Astrocyte of the cerebellum (primary cell): ENCODE measurements around the gene KCNAB3.

ENCODE experiments used
- DNase-seq: peaks from one replicate; pipeline ENCODE4 v3.0.0-alpha.2; 2011; ENCODE audit warnings: low read depth
- H3K4me3 ChIP-seq: 2 replicates; pipeline ENCODE4 v1.5.1; 2011; ENCODE audit warnings: mild to moderate bottlenecking, low read depth, low read length, moderate library complexity
- CTCF ChIP-seq: IDR thresholded peaks from 2 replicates; pipeline ENCODE4 v1.5.1; 2012; ENCODE audit warnings: low read length, low read depth, moderate library complexity, mild to moderate bottlenecking; ENCODE audit errors: missing control alignments
- in situ Hi-C: cut with HindIII; loops from 2 replicates; pipeline ENCODE4 v1.10.0; 2017; ENCODE audit warnings: low sequenced_read_pairs

KCNAB3 gene

DNA sequence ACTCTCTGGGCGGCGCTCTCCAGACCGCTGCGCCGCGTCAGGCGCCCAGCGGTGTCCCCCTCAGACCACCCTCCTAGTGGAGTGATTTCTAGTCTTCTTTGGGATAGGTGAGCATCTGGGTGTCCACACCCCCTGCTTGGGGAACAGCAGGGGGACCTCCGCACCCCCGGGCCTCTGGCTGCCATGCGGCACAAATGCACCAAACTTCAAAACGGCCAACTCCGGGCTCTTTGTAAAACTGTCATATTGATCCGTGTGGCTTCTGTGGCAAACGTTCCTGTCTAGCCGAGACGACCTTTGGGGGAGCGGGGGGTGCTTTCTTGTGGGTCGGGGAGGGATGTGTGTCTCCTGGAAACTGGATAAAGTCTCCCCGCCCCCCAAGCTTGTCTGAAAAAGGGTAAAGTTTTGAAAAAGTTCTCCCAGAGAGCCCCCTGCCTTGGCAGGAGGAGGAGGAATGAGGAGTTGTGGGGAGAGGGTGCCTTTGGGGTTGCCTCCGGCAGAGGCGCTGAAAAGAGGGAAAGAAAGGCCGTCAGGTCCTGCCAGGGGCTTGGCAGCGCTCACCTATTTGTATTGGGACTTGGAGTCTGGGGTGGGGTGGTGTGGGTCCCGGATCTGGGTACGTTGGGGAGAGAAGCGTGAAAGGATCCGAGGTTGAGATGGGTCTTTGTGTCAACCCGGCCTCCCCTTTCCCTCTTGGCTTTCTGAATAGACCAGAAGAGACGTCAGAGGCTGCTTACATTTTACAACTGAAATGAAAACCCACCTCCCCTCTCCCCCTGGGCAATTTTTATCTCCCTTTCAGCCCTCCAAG, 43.2 kb downstream of the KCNAB3 start:
- no peak for DNase-seq
- TF ChIP-seq CTCF: no peak
- in situ Hi-C loops: no loop called here
- peak overlapping the region; percentile 84 for H3K4me3 ChIP-seq

DNA sequence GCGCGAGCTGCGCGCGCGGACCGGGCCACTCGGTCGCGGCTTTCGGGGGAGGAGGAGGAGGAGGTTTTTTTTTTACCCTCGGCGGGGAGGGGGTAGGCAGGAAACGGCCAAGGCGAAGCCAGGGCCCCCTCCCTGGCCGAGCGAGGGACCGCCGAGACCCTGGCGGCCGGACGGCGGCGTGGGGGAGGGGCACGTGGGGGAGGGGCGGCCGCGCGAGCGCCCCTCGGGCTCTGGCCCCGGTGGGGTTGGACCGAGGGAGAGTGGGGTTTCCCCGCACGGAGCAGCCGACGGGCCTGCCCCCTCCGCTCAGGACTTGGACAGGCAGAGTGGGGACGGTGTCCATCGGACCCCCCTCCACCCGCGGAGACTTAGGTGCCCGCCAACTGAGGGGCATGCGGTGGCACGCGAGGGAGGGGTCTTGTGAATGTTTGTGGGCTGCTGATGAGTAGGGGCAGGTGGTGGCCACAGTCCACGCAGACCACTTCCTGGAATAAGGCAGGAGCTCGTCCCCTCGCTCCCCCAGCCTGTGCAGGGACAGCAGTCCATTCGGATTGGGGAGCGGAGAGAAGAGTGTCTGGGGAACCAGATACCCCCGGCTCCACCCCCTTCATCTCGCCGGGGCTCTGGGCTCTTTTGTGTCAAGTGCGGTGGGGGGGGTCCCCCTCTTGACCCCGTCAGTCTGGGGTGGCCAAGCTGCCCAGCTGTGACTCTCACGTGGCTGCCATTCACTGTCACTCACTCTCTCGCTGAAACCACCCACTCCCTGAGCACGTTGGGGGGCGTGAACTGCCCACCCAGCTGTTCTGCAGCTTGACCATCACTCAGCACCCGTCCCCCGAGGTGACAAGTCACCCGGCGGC, 44.1 kb downstream of the KCNAB3 start:
- no peak for DNase-seq
- in situ Hi-C loops: no loop called here
- H3K4me3 ChIP-seq: peak overlapping the region; percentile 84
- TF ChIP-seq CTCF: no peak

- in situ Hi-C loops: no loop called here
- peak overlapping the region; percentile 84 for H3K4me3 ChIP-seq
- DNase-seq: no peak
These were observed 44.9 kb downstream of the KCNAB3 start for GRCh38 chr17:7884581-7885366.

DNA sequence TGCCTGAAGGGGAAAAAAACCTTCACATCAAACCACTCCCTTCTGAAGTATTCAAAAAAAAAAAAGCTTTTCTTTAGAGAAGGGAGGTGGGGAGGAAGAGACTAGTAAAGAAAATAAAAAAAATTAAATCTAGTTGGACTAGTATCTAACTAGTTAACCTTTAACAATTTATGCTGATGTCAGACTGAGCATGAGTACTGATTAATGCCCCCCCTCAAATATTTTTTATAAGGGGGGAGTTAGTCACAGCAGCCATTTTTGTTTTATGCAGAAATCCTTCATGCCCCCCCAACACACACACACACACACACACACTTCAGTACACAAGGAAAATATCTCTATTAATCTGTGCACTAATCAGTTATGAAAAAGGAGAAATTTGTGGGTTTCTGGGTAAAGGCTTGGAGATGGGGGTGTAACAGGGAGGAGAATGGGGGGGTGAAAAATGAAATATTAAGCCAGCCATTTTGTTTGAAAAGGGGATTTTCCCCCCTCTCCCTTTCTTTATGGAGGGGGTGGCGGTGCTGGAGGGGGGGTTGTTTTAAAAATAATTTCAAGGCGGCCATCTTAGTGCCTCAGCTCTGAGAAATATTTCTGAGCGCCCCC, 45.8 kb downstream of the KCNAB3 start:
- H3K4me3 ChIP-seq: peak overlapping the region; percentile 84
- no peak for TF ChIP-seq CTCF
- DNase-seq: no peak
- in situ Hi-C loops: no loop called here

More at GRCh38 chr17:7884581-7885366, 44.9 kb downstream of the KCNAB3 start:
- TF ChIP-seq CTCF: no peak

DNA sequence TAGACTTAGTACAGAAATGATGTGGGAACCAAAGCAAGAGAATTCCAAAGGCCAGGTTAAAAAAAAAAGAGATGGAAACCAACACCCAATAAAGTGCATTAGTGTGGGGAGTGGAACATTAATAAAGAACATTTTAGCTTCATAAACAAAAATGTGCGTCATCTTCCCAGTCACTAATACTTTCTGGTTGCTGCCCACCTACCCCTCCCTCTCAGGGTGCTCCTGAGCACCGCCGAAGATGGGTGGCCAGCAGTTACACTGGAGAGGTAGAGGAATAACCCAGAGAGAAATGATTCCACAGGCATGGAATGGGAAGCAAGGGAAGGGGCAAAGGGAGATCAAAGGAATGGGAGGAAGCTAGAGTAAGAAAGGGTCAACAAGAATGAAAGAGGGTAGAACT, 47.0 kb downstream of the KCNAB3 start:
- TF ChIP-seq CTCF: no peak
- DNase-seq: no peak
- H3K4me3 ChIP-seq: no peak overlapping the region
- in situ Hi-C loops: no loop called here

DNA sequence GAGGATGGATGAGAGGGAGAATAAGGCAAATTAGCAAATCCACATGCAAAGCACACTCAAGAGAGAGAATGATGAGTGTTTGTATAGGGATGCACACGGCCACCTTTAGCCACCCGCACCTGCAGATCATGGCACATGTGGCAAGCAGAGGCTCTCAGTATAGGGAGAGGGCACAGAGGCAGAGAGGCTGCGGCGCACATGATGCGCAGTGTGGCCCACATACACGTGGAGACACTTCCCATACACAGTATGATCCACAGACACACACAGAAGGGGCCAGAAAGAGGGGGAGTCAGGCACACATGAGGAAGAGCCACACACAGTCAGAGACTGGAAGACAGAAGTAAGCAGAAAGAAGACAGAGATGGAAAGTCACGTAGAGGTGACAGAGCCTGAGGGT, 47.6 kb downstream of the KCNAB3 start:
- H3K4me3 ChIP-seq: no peak overlapping the region
- in situ Hi-C loops: no loop called here

More for the DNA sequence above, 47.6 kb downstream of the KCNAB3 start:
- TF ChIP-seq CTCF: no peak
- no peak for DNase-seq
